Suprapubic skin (tissue), 4 donors: ENCODE results near the gene TAS2R19.

Source experiments
- EP300 ChIP-seq: sonication (generic); formaldehyde crosslinking; IDR thresholded peaks from one replicate; pipeline ENCODE4 v1.6.1; 2017; ENCODE audit warnings: antibody characterized with exemption
- POLR2A ChIP-seq, 2 donors: fragments of 450-650 bp; IDR thresholded peaks; one replicate each; pipeline ENCODE4 v1.6.1; 2017; ENCODE audit warnings: antibody characterized with exemption in 2 of 2, mild to moderate bottlenecking in 2 of 2, moderate library complexity in 2 of 2
- POLR2AphosphoS5 ChIP-seq, 3 donors: sonication (generic); formaldehyde crosslinking; IDR thresholded peaks; one replicate each; pipeline ENCODE4 v1.6.1; 2017; ENCODE audit warnings: antibody characterized with exemption in 3 of 3
- TF ChIP-seq, protein P1 (sequence below), 2 donors: fragments of 200-600 bp in 1 of 2; fragments of 450-650 bp in 1 of 2; sonication (generic) in 1 of 2; IDR thresholded peaks; one replicate each; pipeline ENCODE4 v1.5.1; 2016 to 2019; ENCODE audit warnings: antibody characterized with exemption in 2 of 2, mild to moderate bottlenecking in 1 of 2, moderate library complexity in 1 of 2

DNA sequence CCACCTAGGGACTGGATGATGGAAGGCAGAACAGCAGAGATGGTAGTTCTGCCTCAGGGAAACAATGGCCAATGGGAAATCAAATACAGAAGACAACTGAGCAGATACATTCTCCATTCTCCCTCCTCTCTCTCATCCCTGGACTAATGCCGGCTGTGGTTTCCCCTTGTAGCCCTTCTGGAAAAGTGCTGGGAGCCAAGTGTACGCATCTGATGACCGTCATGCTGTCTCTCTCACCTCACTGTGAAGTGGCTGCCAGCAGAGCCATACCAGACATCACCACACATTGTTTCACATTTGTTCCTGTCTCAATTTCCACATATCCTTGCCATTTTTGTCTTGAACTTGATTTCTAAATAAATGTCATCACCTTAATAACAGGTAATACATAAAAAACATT is 36.6 kb upstream of the TAS2R19 start:
- TF ChIP-seq, protein P1, sequence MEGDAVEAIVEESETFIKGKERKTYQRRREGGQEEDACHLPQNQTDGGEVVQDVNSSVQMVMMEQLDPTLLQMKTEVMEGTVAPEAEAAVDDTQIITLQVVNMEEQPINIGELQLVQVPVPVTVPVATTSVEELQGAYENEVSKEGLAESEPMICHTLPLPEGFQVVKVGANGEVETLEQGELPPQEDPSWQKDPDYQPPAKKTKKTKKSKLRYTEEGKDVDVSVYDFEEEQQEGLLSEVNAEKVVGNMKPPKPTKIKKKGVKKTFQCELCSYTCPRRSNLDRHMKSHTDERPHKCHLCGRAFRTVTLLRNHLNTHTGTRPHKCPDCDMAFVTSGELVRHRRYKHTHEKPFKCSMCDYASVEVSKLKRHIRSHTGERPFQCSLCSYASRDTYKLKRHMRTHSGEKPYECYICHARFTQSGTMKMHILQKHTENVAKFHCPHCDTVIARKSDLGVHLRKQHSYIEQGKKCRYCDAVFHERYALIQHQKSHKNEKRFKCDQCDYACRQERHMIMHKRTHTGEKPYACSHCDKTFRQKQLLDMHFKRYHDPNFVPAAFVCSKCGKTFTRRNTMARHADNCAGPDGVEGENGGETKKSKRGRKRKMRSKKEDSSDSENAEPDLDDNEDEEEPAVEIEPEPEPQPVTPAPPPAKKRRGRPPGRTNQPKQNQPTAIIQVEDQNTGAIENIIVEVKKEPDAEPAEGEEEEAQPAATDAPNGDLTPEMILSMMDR (IDR thresholded peaks at IDR 0.05), result no peak
- no peak for TF ChIP-seq EP300
- TF ChIP-seq POLR2A (IDR thresholded peaks at IDR 0.05), result no peak
- TF ChIP-seq POLR2AphosphoS5 (IDR thresholded peaks at IDR 0.05), result no peak
